GM12878 (cell line): ENCODE measurements around the gene EPHA5. TPM values are rescaled to one million over a fixed set of nuclear protein-coding genes. Genes with fewer than 3 reads are reported as not detected.

ENCODE experiments used
- ATAC-seq: fragments of 200-7000 bp; cut with Tn5 transposase; 3 replicates; pipeline ENCODE4 v1.9.1; 2020; ENCODE audit warnings: mild to moderate bottlenecking, moderate library complexity
- BruUV-seq: library from RNA; stranded (reverse); fragments of 400-500 nt; replicated peaks from 2 replicates; lab custom pipeline; 2021; lab: Mats Ljungman, UMichigan
- CTCF ChIA-PET: fragments of 300-600 bp; sonication (Branson Sonifier 250); formaldehyde crosslinking; extraction: SDS; loops from one replicate; lab custom pipeline; 2021; ENCODE audit warnings: inconsistent platforms; lab: Yijun Ruan, JAX
- POLR2A ChIA-PET: fragments of 350-600 bp; formaldehyde crosslinking; extraction: SDS; loops from one replicate; lab custom pipeline; 2021; ENCODE audit warnings: inconsistent platforms; lab: Charles Lee
- RAD21 ChIA-PET: fragments of 300-600 bp; sonication (Branson Sonifier 250); formaldehyde crosslinking; loops from one replicate; lab custom pipeline; 2023; ENCODE audit warnings: antibody characterized with exemption; ENCODE audit not compliant: unreplicated experiment; lab: Charles Lee
- SMC1A ChIA-PET: fragments of 300-600 bp; sonication (Branson Sonifier 250); formaldehyde crosslinking; loops from one replicate; lab custom pipeline; 2023; ENCODE audit not compliant: unreplicated experiment, uncharacterized antibody; lab: Charles Lee
- DNase-seq: peaks from one replicate; pipeline ENCODE4 v3.0.0-alpha.2; 2011; ENCODE audit warnings: low read depth, low spot score
- FAIRE-seq: peaks from 3 replicates; lab custom pipeline; 2011; peaks lifted over from hg19 to GRCh38; lab: Jason Lieb, UNC
- H2AFZ ChIP-seq: 2 replicates; pipeline ENCODE4 v1.6.0; 2011; ENCODE audit warnings: low read depth, low read length, control low read depth; ENCODE audit not compliant: control insufficient read depth
- H3K27ac ChIP-seq: 2 replicates; pipeline ENCODE4 v1.5.1; 2011; ENCODE audit warnings: control low read depth; ENCODE audit not compliant: control insufficient read depth, insufficient read depth
- H3K27me3 ChIP-seq, 2 experiments: replicated peaks in 1 of 2; 2 replicates each; pipeline versions ENCODE4 v1.6.0 to v1.6.1; 2011; ENCODE audit warnings: low read length in 1 of 2; ENCODE audit not compliant: control insufficient read depth in 2 of 2, insufficient read depth in 2 of 2
- H3K36me3 ChIP-seq, 2 experiments: 2 replicates each; pipeline ENCODE4 v1.5.1; 2011; ENCODE audit warnings: low read length in 1 of 2; ENCODE audit not compliant: control insufficient read depth in 2 of 2, insufficient read depth in 2 of 2
- H3K4me1 ChIP-seq: 2 replicates; pipeline ENCODE4 v1.6.1; 2011; ENCODE audit warnings: mild to moderate bottlenecking, low read length, moderate library complexity, mixed read lengths; ENCODE audit not compliant: control insufficient read depth, insufficient read depth
- H3K4me2 ChIP-seq: 2 replicates; pipeline ENCODE4 v1.6.0; 2011; ENCODE audit warnings: control low read depth; ENCODE audit not compliant: control insufficient read depth, insufficient read depth
- H3K4me3 ChIP-seq: fragments of 200-600 bp; sonication (generic); 2 replicates; pipeline ENCODE4 v1.5.1; 2016
- H3K79me2 ChIP-seq: 2 replicates; pipeline ENCODE4 v1.6.0; 2011; ENCODE audit warnings: low read length; ENCODE audit not compliant: control insufficient read depth, insufficient read depth
- H3K9ac ChIP-seq: 2 replicates; pipeline ENCODE4 v1.8.0; 2011; ENCODE audit warnings: low read length, control low read depth, mixed read lengths; ENCODE audit not compliant: control insufficient read depth, insufficient read depth
- H3K9me3 ChIP-seq: replicated peaks from 3 replicates; pipeline ENCODE4 v1.5.1; 2011; ENCODE audit warnings: mild to moderate bottlenecking, low read length; ENCODE audit not compliant: control insufficient read depth, insufficient read depth
- H4K20me1 ChIP-seq: 2 replicates; pipeline ENCODE4 v1.6.0; 2011; ENCODE audit not compliant: control insufficient read depth, insufficient read depth
- JUNB ChIP-seq: IDR thresholded peaks from 2 replicates; pipeline ENCODE4 v1.6.1; 2016; ENCODE audit warnings: antibody characterized with exemption, mild to moderate bottlenecking
- RUNX3 ChIP-seq: IDR thresholded peaks from 2 replicates; pipeline ENCODE4 v1.6.1; 2012; ENCODE audit warnings: low read length, inconsistent platforms
- SKIL ChIP-seq: fragments of 450-650 bp; IDR thresholded peaks from 2 replicates; pipeline ENCODE4 v1.6.1; 2017; ENCODE audit warnings: mild to moderate bottlenecking, low read depth, inconsistent platforms; ENCODE audit not compliant: poor library complexity, severe bottlenecking
- ZBTB4 ChIP-seq: fragments of 450-650 bp; formaldehyde crosslinking; IDR thresholded peaks from 2 replicates; pipeline ENCODE4 v1.4.0; 2022; ENCODE audit warnings: mild to moderate bottlenecking, moderate library complexity
- ZBTB40 ChIP-seq: fragments of 450-650 bp; IDR thresholded peaks from 2 replicates; pipeline ENCODE4 v1.6.1; 2016; ENCODE audit warnings: mild to moderate bottlenecking, moderate library complexity, borderline replicate concordance
- WGBS: methylation state at CpG from one replicate; pipeline ENCODE4 v1.1.6; 2016; ENCODE audit warnings: low lambda C conversion rate; ENCODE audit not compliant: insufficient replicate concordance, insufficient coverage; ENCODE audit errors: missing lambda C conversion rate; 5-methylcytosine and 5-hydroxymethylcytosine counted together
- in situ Hi-C: fragments of 300-500 bp; cut with MboI; formaldehyde crosslinking; loops from 9 replicates; pipeline ENCODE4 v1.14.3; 2018; ENCODE audit warnings: mixed read lengths
- intact Hi-C: fragments of 100-400 bp; cut with micrococcal nuclease; formaldehyde crosslinking; loops from one replicate; pipeline ENCODE4 v1.14.2; 2022; ENCODE audit not compliant: unreplicated experiment
- polyA plus RNA-seq, 11 experiments: library from polyadenylated mRNA; depleted of rRNA in 4 of 11; unstranded in 6 of 11; stranded (reverse) in 5 of 11; fragments of >200 nt; fragmentation: Nextera tagmentation in 4 of 11; fragmentation: Illumina TruSeq in 1 of 11; extraction: Ambion mirVana in 4 of 11; extraction: Trizol in 1 of 11; gene quantifications; 1 replicate in 1 of 11; 2 replicates in 10 of 11; pipeline versions ENCODE4 v1.2.1 to v1.2.3, GENCODE V29; 2011 to 2016; ENCODE audit warnings: inconsistent platforms in 2 of 11, missing spikeins in 2 of 11, low read depth in 1 of 11
- total RNA-seq, 4 experiments: library from RNA; depleted of rRNA in 3 of 4; stranded (reverse); fragments of >200 nt in 3 of 4; fragmentation: Illumina TruSeq in 1 of 4; extraction: Trizol in 1 of 4; gene quantifications; 2 replicates each; pipeline versions ENCODE4 v1.2.1 to v1.2.3, GENCODE V29; 2013 to 2021

EPHA5 gene
- total and polyA plus RNA-seq, 10 of the 15 experiments (the other 5 are each of a cell fraction or from before 2014, with no cell fraction given): not detected

- no peaks in the 10 kb centered on the region for H3K4me1 ChIP-seq
- H3K27me3 ChIP-seq: no peaks in the 10 kb centered on the region
- no peaks in the 10 kb centered on the region for H3K36me3 ChIP-seq
- ChIA-PET SMC1A (no interaction called here), POLR2A (no interaction called here), RAD21 (no interaction called here), CTCF (no interaction called here)
- TF ChIP-seq SKIL (no peak), ZBTB40 (no peak), ZBTB4 (CRISPR knock-in tag) (no peak), JUNB (peak; percentile 45; the same call in 1 of the 2 replicates), RUNX3 (peak; percentile 37; the same call in 1 of the 2 replicates)
- no peak for DNase-seq
- in situ Hi-C loops: no loop called here
- intact Hi-C loops: no loop called here
- no peak overlapping the region for H3K4me3 ChIP-seq
- no peak overlapping the region for H2AFZ ChIP-seq
- ATAC-seq: peak; percentile 51
- H4K20me1 ChIP-seq: no peaks in the 10 kb centered on the region
- FAIRE-seq: no peak
- BruUV-seq: no TSS peak
- WGBS: 18% methylated on average over 4 of the region's 4 CpGs
- H3K9ac ChIP-seq: no peak overlapping the region
- no peak overlapping the region for H3K4me2 ChIP-seq
- no peak overlapping the region for H3K27ac ChIP-seq
- no peaks in the 10 kb centered on the region for H3K79me2 ChIP-seq
- H3K9me3 ChIP-seq: no peaks in the 10 kb centered on the region
Measured at GRCh38 chr4:65316534-65316933, 353.8 kb downstream of the EPHA5 start.
